Coronary artery (tissue), 2 donors: ENCODE results near the gene WDFY2.
"Not testable (repeated sequence)": the region's sequence is repeated elsewhere in the genome, so short reads cannot be mapped to it uniquely, and the experiment has no call there.

Experiments
- DNase-seq: peaks from one replicate; pipeline ENCODE4 v3.0.0-alpha.2; 2017; ENCODE audit warnings: low spot score
- H3K27ac ChIP-seq, 2 donors: fragments of 200-600 bp; sonication (generic); one replicate each; pipeline ENCODE4 v1.5.1; 2016 to 2019
- H3K4me3 ChIP-seq: fragments of 200-600 bp; sonication (generic); 2 replicates; pipeline ENCODE4 v1.5.1; 2016; ENCODE audit warnings: mild to moderate bottlenecking, moderate library complexity
- TF ChIP-seq, protein P1 (sequence below): fragments of 200-600 bp; sonication (generic); IDR thresholded peaks from one replicate; pipeline ENCODE4 v1.5.1; 2019; ENCODE audit warnings: antibody characterized with exemption

The WDFY2 gene

DNA sequence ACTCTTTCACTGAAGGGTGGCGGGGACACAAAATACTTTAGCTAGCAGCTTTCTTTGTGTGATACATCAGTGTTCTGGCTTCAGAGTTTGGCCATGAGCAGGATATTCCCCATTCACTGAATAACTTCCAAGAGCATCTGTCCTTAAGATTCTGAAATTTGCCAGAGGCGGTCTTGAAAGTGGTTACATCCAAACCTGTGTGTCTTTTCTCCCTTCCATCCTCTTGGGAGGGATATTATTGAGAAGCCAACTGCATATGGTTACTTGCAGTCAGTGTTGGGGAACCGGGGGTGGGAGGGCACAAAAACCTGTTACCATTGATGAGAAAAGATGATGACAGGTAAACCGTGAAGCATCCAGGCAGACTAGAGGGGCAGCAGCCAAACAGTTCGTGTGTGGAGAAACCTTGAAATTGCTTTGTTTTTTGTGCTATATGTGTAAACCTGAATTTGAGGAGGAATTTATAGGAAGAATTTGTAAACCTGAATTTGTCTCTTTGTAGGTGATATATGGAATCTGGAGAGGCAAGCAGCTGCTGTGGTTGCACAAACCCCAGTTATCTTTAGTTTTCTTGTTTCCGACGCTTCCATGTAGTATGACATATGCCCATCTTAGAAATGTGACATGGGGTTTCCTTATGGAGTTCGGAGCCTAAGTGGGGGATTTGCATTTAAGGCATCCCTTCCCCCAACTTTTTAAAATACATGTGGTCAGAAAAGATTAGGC lies 104.8 kb downstream of the WDFY2 start:
- TF ChIP-seq, protein P1, sequence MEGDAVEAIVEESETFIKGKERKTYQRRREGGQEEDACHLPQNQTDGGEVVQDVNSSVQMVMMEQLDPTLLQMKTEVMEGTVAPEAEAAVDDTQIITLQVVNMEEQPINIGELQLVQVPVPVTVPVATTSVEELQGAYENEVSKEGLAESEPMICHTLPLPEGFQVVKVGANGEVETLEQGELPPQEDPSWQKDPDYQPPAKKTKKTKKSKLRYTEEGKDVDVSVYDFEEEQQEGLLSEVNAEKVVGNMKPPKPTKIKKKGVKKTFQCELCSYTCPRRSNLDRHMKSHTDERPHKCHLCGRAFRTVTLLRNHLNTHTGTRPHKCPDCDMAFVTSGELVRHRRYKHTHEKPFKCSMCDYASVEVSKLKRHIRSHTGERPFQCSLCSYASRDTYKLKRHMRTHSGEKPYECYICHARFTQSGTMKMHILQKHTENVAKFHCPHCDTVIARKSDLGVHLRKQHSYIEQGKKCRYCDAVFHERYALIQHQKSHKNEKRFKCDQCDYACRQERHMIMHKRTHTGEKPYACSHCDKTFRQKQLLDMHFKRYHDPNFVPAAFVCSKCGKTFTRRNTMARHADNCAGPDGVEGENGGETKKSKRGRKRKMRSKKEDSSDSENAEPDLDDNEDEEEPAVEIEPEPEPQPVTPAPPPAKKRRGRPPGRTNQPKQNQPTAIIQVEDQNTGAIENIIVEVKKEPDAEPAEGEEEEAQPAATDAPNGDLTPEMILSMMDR, result no peak
- no peak overlapping the region for H3K27ac ChIP-seq
- no peak overlapping the region for H3K4me3 ChIP-seq
- DNase-seq, result no peak

DNA sequence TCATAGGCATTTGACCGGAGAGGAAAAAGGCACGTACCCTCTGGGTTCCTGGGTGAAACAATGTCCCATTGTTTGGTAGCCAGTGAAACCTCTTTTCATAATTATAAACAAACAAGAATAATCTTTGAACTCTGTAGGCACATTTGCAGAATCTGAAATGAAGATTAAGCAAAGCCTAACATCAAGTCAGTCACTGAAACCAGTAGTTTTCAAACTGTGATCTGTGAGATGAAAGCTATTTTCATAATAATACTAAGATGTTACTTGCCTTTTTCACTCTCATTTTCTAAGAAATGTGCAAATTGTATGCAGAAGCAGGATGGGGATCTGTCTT lies 105.4 kb downstream of the WDFY2 start:
- no peak for DNase-seq
- Histone ChIP-seq H3K4me3 (no peak overlapping the region), H3K27ac (no peak overlapping the region)
- TF ChIP-seq, protein P1, result no peak

DNA sequence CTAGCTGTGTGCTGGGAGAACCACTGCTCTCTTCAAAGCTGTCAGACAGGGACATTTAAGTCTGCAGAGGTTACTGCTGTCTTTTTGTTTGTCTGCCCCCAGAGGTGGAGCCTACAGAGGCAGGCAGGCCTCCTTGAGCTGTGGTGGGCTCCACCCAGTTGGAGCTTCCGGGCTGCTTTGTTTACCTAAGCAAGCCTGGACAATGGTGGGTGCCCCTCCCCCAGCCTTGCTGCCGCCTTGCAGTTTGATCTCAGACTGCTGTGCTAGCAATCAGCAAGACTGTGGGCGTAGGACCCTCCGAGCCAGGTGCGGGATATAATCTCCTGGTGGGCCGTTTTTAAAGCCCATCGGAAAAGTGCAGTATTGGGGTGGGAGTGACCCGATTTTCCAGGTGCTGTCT lies 111.4 kb downstream of the WDFY2 start:
- not testable (repeated sequence) for H3K27ac ChIP-seq, H3K4me3 ChIP-seq, DNase-seq

DNA sequence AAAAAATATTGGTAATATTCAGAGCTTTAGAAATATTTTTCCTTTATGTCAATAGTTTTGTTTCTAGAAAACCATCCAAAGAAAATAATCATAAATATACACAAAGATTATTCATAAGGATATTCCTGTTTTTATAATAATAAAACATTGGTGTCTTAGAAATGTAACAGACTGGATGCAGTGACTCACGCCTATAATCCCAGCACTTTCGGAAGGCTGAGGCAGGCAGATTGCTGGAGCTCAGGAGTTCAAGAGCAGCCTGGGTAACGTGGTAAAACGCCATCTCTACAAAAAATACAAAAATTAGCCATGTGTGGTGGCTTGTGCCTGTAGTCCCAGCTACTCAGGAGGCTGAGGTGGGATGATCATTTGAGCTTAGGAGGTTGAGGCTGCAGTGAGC lies 112.9 kb downstream of the WDFY2 start:
- H3K4me3 ChIP-seq, result no peak overlapping the region
- H3K27ac ChIP-seq, result peak overlapping the region; percentile 34 to 66
- no peak for DNase-seq
- TF ChIP-seq, protein P1, result no peak

DNA sequence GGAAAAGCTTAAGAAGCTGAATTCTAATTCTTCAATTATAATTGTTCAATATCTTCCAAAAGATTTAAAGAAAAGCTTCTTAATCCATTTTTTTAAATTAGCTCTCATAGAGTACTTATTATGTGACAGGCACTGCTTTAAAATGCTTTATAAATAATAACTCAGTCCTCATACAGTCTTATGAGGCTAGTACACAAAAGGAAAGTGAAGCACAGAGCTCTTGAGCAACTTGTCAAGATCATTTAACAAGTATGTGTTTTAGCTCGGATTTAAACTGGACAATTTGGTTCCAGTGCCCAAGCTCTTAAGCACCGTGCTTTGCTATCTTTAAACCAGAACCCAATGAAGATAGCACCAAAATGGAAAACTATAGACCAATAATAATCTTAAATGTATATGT lies 113.6 kb downstream of the WDFY2 start:
- DNase-seq, result no peak
- Histone ChIP-seq H3K27ac (peak overlapping the region; percentile 34 to 66), H3K4me3 (no peak overlapping the region)
- TF ChIP-seq, protein P1, result no peak

DNA sequence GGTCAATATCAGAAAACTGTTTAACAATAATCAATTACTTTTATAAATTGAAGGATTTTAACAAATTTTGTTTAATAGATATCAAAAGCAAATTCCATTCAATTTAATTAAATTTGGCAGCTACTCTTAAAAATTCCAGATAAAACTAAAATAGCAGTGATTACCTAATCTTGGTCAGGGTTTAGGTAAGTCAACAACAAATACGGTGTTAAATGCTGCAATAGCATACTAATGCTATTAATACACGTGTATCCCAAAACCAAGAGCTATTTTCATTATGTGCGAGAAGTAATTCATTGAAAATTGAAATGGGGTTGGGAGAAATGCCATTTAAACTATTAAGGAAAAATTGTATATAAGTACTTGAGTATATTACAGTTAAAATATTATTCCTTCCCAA lies 114.1 kb downstream of the WDFY2 start:
- TF ChIP-seq, protein P1, result no peak
- Histone ChIP-seq H3K27ac (no peak overlapping the region), H3K4me3 (no peak overlapping the region)
- no peak for DNase-seq

DNA sequence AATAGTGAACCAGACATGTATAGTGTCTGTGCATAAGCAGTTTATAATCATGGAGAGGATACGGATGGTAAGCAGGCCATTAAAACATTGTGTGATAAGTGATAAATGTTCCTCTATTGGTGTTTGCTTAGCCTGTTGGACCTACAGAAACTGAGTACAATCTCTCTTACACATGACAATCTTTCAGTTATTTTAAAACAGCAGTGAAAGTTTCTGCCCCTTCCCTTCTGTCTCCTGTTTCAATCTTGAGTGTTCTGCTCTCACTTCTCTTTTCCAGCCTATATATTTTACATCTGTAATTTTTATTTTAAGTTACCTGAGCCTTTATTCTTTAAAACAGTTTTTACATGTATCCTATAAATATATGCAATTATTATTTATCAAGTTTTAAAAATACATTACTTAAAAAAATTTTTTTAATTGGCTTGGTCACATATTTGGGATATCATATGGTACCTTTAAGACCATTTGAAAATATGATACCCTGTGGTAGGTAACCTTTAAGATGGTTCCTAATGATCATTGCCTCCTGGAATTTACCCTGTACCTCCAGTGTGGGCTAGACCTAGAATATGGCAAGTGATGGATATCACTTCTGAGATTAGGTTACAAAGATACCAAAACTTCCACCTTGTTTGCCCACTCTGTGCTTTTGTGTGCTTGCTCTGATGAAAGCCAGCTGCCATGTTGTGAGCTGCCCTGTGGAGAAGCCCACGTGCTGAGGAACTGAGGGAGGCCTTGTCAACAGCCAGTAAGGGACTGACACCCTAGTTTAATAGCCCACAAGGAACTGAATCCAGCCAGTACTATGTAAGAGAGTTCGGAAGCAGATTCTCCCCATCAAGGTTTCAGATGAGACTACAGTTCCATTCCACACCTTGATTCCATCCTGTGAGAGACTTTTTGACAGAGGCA lies 120.4 kb downstream of the WDFY2 start:
- H3K4me3 ChIP-seq, result no peak overlapping the region
- H3K27ac ChIP-seq, result no peak overlapping the region
- TF ChIP-seq, protein P1, result no peak
- no peak for DNase-seq
